Inflammatory macrophage treated with lipopolysaccharide for 4 hours (primary cell): ENCODE measurements around the gene ZNF799.
"Not testable (repeated sequence)": the region's sequence is repeated elsewhere in the genome, so short reads cannot be mapped to it uniquely, and the experiment has no call there.

Source experiments
- DNase-seq: peaks from one replicate; pipeline ENCODE4 v3.0.0-alpha.2; 2020

The ZNF799 gene

DNA sequence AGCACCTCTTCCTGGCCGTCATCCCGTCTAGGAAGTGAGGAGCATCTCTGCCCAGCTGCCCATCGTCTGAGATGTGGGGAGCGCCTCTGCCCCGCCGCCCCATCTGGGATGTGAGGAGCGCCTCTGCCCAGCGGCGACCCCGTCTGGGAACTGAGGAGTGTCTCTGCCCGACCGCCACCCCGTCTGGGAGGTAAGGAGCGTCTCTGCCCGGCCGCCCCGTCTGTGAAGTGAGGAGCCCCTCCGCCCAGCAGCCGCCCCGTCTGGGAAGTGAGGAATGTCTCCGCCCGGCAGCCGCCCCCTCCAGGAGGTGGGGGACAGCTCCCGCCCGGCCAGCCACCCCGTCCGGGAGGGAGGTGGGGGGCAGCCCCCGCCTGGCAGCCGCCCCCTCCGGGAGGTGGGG lies 38.8 kb downstream of the ZNF799 start:
- DNase-seq, result not testable (repeated sequence)

DNA sequence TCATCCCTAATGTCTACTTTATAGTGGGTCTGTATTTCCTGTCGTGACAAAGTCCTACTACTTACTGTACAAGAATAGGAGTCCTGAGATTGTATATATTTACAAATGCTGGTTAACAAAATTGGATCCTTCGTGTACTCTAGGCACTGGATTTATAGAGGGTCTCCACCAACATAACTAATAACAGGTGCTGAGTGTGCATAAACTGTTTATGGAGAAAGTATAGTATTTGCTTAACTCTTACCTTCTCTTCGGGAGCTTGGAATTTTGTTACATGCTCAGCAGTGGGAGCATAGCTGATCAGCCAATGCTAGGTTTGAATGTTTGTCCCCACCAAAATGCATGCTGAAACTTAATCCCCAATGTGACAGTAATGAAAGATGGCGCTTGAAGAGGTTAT lies 47.7 kb downstream of the ZNF799 start:
- DNase-seq, result no peak

DNA sequence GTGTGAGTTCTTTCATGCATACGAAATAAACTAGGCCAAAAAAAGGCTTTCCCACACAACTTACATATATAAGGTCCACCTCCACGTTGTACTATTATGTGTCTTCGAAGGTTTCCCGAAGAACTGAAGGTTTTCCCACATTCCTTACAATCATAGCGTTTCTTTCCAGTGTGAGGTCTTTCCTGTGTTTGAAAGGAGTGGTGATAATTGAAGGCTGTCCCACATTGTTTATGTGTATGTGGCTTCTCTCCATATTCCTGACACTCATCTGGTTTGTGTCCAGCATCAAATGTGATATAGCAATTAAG lies 50.2 kb downstream of the ZNF799 start:
- DNase-seq, result no peak

DNA sequence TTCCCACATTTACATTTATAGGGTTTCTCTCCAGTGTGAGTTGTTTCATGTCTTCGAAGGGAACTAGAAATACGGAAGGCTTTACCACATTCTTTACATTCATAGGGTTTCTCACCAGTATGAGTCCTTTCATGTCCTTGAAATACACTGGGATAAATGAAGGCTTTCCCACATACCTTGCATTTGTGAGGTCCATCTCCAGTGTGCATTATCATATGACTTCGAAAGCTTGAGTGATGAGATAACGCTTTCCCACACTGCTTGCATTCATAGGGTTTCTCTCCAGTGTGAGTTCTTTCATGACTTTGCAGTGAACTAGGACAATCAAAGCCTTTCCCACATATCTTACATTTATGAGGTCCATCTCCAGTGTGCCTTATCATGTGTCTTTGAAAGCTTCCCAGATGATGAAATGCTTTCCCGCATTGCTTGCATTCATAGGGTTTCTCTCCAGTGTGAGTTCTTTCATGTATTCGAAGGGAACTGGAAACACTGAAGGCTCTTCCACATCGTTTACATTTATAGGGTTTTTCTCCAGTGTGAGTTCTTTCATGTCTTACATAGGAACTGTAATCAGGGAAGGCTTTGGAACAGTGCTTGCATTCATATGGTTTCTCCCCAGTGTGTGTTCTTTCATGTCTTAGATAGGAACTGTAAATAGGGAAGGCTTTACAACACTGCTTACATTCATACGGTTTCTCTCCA lies 50.7 kb downstream of the ZNF799 start:
- no peak for DNase-seq

DNA sequence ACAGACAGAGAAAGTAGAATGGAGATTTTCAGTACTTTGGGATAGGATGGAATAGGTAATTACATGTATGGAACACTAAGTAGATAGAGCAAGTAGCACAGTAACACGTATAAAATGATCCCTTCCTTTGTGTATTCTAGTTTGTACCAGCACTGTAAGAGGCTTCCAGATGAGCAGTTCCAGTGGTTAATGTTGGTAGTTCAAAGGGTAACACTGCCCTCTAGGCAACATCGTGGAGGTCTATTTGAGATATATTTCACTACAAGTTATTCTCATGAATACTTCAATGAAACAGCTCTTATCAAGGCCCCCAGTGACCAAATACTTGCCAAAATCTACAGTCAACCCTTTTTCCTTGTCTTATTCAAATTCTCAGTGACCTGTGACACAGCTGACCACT lies 54.2 kb downstream of the ZNF799 start:
- DNase-seq, result no peak

DNA sequence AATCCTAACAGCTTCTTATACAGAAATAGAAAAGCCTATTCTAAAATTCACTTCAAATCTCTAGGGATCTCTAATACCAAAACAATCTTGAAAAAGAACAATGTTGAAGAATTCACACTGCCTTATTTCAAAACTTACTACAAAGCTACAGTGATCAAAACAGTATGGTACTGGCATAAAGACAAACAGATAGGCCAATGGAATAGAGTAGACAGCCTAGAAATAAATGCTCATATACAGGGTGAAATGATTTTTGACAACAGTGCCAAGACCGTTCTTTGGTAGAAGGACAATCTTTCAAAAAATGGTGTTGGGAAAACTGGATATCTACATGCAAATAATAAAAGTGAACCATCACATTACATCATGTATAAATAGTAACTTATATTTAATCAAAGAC lies 55.9 kb downstream of the ZNF799 start:
- DNase-seq, result no peak
